Forelimb muscle (tissue), 1 donor: ENCODE measurements around the gene STX2. TPM values are rescaled to one million over a fixed set of nuclear protein-coding genes. Genes with fewer than 3 reads are reported as not detected.
"Not testable (repeated sequence)": the region's sequence is repeated elsewhere in the genome, so short reads cannot be mapped to it uniquely, and the experiment has no call there.

Source experiments
- DNase-seq: peaks from one replicate; pipeline ENCODE4 v3.0.0-alpha.2; 2013; ENCODE audit warnings: low read depth
- polyA plus RNA-seq: library from polyadenylated mRNA; unstranded; fragments of 120-200 nt; gene quantifications from one replicate; pipeline ENCODE4 v1.2.1, GENCODE V29; 2013; ENCODE audit not compliant: insufficient read length

The STX2 gene
- polyA plus RNA-seq, 1 donor: 14.6 TPM

DNA sequence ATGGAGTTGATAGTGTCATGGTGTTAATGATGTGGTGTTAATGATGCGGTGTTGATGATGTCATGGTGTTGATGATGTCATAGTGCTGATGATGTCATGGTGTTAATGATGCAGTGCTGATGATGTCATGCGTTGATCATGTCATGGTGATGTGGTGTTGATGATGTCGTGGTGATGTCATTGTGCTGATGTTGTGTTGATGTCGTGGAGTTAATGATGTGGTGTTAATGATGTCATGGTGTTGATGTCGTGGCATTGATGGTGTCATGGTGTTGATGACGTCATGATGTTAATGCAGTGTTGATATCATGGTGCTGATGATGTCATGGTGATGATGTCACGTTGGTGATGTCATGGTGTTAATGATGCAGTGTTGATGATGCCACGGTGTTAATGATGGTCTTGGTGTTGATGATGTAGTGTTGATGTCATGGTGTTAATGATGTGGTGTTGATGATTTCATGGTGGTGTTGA, 73.8 kb downstream of the STX2 start:
- no peak for DNase-seq

DNA sequence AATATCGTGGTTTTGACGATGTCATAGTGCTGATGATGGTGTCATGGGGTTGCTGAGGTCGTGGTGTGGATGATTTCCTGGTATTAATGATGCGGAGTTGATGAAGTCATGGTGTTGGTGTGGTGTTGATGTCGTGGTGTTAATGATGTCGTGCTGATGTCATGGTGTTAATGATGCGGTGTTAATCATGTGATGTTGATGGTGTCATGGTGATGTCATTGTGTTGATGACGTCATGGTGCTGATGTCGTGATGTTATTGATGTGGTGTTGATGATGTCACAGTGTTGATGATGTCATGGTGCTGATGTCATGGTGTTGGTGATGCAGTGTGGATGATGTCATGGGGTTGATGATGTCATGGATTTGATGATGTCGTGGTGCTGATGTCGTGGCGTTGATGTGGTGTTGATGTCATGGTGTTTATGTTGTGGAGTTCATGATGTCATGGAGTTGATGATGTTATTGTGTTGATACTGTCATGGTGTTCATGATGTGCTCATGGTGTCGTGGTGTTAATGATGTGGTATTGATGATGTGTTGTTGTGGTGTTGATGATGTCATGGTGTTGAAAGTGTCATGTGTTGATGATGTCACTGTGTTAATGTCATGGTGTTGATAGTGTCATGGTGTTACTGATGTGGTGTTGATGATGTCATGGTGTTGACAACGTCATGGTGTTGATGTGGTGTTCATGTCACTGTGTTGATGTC, 74.4 kb downstream of the STX2 start:
- DNase-seq: no peak

DNA sequence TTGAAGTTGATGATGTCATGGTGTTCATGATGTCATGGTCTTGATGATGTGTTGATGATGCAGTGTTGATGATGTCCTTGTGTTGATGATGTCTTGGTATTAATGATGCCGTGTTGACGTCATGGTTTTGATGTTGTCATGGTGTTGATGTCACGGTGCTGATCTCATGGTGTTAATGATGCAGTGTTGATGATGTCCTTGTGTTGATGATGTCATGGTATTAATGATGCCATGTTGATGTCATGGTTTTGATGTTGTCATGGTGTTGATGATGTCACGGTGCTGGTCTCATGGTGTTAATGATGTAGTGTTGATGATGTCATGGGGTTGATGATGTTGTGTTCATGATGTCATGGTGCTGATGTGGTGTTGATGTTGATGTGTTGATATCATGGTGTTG, 75.0 kb downstream of the STX2 start:
- no peak for DNase-seq

DNA sequence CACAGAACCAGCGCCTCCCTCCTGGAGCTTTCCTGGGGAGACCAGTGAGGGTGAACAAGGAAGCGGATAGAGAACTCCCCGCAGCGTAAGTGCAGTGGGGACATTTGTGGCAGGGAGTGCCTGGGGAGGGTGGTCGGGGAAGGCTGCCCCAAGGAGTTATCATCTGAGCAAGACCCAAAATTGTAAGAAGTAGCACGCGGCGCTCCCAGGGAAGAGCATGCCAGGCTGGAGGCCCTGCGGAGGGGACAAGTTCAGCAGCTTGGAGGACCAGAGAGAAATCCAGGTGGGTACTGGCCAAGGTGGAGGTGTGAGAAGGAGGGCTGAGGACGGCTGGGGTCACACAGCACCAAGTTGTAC, 76.8 kb downstream of the STX2 start:
- DNase-seq: no peak

DNA sequence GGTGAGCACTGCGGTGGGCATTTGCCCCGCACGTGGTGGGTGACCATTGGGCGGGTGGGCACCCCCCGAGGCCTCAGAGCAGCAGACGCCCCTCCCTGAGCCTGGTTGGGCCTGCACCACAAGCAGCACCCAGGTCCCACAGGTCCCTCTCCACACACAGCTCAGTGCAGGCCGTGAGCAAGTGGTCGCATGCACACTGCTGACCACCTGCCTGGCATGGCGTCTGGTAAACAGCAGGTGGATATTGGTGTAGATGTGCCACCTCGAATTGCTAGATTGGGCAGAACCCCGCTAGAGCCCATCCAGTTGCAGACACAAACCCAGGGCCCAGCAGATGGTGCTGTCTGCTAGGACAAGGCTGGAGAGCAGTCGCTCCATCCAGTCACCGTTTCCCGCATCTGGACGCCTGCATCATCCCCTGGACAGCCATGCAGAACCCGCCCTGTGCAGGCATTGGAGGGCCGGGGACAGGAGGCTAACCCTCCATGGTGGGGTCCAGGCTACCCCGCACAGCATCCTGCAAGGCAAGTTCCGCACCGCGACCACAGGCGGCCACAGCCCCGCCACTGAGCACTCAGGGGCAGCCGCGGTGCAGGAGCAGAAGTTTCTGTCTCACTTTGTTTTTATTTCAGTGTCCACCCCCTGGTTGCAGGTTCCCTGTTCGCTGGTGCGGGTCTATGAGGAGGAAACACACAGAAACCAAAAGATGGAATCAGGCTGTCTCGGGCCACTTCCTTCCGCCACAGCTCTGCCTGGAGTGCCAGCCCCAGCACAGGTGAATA, 77.3 kb downstream of the STX2 start:
- DNase-seq: no peak

DNA sequence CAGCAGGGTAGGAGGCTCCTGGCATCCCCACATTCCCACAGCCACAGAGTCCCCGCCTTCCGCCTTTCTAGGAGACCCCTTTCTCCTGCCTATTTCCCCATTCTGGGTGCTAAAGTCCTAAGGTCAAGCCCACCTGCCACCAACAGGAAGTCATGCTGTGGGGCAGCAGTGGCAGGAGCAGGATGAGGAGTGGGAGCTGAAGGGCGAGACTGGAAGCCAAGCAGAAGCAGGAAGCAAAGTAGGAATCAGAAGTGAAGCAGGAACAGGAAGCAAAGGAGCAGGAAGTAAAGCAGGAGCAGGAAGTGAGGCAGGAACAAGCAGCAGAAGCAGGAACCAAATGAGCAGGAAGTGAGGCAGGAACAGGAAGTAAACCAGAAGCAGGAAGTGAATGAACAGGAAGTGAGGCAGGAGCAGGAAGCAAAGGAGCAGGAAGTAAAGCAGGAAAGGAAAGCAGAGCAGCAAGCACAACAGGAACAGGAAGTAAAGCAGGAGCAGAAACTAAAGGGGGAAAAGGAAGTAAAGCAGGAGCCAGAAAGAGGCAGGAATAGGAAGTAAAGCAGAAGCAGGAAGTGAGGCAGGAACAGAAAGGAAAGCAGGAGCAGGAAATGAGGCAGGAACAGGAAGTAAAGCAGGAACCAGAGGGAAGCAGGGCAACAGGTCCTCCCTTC, 84.7 kb downstream of the STX2 start:
- DNase-seq: no peak

DNA sequence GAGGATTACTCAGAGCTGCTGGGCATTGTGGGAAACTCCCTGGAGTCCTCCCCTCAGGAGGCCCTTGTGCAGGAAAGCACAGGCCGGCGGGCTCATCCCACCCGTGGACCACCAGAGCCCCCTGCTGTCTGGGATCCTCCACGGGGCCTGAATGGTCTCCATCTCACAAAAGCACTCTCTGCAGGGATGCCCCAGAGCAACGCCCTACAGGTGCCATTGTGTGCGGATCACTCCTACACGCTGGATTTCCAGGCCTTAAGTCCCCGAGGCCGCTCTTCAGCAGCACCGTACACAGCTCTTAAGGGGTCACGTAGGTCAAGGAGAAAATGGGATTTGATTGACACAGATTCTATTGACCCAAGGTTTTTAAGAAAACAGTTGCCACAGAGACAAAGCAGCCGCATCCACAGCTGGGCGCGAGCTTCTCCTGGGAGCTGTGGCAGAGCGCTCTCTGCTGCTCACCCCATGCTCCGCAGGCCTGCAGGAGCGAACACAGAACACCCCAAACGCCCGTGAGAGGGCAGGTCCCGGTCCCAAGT, 86.3 kb downstream of the STX2 start:
- DNase-seq: no peak

DNA sequence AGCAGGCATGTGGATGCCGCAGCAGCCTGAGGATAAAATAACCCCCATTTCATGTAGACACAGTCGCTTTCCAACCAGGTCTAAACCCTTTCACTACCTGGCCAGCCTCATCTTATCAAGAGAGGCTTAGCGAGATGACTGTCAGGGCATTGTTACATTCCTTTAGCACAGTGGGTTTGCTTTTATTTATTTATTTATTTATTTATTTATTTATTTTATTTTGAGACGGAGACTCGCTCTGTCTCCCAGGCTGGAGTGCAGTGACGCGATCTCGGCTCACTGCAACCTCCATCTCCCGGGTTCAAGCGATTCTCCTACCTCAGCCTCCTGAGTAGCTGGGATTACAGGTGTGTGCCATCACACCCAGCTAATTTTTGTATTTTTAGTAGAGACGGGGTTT, 87.0 kb downstream of the STX2 start:
- DNase-seq: not testable (repeated sequence)

DNA sequence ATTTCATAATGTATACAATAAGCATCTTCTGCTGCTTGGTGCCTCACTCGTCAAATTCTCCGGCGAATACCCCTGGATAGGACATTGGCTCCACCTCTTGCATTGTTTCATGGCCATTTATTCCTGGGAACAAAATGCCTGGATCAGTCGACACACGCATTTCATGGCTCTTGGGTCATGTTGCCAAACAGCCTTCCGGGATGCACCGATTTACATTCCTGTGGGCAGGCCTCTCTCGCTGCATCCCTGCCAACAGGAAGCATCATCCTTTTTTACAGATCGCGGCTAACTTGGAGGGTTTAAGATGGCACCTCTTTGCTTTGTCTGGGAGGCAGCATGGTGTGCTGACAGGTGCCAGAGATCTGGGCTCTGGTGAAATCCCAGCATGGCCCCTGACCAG, 90.3 kb downstream of the STX2 start:
- no peak for DNase-seq

DNA sequence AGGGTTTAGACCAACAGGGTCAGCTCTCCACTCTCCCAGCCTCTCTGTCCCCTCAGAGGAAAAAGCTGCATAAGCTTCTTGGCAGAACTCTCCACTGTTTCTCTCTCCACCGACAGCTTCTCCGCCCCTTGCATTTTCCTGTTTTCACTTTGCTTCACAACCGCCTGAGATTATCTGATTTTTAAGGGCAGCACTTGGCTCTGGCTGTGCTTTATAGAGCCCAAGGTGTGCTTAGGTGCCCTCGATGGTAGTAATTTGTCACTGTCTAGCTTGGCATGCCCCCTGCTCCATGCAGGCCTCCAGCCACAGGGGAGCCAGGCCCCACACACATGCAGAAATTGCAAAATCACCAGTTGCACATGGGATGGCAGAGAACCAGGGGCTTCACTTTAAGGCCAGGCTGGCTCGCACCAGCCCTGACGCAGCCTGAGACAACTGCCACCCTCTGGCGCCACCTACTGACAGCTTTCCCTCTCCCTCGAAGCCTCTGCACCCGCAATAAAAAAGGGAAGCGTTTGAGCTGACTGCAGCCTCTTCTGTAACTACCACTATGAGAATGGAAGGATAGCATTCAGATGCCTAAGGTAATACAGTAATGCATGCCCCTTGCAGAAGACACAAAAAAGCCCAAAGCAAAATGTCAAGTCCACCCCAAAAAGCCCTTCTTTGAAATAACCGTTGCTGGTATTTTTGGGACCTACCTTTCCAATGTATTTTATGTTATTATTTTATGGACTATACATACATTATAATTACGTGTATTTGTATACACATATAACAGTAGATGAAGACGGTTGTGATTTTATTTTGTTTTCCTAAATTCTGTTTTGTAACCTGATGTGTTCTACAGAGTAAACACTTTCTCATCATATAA, 90.9 kb downstream of the STX2 start:
- DNase-seq: peak; percentile 45

DNA sequence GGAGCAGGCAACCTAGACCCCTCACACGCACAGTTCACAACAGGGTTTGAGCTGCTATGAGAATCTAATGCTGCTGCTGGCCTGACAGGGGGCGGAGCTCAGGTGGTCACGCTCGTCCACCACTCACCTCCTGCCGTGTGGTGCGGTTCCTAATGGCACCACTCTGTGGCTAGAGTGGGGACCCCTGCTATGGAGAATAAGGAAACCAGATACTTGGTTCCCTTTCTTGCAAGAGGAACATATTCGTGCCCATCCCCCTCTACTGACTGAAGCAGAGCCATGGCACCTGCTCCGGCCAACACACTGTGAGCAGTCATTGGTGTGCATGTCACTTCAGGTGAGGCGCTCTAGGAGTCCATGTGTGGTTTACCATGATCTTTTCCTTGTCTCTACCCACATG, 92.5 kb downstream of the STX2 start:
- no peak for DNase-seq

DNA sequence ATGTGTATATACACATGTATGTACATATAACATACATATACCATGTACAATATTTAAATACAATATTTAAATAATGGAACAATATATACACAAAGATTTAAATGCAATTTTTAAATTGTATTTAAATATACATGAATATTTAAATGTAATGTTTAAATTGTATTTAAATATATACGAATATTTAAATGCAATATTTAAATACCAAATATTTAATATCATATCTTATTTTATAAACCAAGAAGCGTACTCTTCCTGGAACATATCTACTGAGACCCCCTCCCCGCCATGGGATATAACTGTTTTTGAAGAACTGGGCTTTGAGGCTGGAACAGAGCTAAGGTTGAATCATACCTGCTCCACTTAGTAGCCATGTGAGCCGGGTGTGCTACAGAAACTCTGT, 93.1 kb downstream of the STX2 start:
- no peak for DNase-seq

DNA sequence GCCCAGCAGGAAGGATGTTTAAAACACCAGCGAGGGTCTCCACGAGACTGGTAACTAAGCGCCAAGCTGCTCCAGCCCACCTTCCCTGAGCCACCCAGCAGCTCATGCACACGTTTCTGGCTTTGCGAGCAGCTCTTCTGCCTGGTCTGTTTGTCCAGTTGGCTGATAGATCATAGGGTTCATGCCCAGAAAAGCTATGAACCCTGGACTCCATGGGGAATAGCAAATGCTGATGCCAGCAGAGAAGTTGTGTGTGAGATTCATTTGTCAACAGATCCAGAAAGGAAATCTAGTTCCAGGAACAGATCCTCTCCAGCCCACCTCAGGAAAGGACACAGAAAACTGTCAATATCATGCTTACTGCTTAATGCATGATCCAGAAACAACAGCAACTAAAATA, 94.8 kb downstream of the STX2 start:
- no peak for DNase-seq

DNA sequence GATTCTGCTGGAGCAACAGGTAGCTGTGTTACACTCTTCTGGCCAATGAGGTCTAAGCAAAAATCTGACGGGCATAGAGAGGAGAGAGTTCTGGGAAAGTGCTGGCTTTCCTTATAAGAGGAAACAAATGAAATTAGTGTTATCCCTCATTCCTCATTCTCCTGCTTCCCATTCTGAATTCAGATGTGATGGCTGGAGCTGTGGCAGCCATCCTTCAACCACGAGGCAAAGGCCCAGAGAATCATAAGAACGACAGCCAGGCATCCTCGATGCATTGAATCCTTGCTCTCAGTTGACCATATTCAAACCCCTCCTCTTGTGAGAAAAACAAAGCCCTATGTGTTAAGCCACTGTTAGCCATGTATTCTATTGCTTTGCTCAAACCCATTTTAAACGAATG, 95.4 kb downstream of the STX2 start:
- DNase-seq: no peak

DNA sequence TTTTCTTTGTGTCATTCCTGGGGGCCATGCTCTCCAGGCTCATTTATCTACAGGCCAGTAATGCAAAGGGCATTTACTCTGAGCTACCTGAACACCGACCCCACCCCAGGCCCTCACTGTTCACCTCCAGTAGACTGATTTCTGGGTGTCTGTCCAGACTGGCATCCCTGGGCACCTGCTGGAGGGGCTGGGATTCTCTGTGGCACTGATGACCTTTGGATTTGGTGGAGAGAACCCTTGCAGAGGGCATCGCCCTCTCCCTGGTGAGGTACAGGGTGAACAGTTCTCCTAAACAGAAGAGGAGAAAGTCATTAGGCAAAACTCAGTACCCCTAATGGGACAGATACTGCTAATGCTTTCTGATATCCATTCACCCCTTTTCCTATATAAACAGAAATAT, 95.9 kb downstream of the STX2 start:
- DNase-seq: no peak

DNA sequence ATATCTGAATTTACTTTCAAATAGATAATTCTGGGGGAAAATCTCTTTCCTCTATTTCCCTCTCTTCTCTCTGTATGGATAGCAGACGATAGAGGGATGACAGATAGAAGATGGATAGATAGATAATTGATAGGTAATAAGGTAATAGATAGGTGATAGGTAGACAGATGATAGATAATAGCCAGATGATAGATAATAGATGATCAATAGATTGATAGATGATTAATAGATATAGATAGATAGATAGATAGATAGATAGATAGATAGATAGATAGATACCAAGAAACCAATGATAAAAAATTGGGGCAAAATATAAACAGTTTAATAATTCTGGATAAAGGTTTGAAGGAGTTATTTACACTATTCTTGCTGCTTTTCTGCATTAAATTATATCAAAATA, 96.3 kb downstream of the STX2 start:
- DNase-seq: no peak

DNA sequence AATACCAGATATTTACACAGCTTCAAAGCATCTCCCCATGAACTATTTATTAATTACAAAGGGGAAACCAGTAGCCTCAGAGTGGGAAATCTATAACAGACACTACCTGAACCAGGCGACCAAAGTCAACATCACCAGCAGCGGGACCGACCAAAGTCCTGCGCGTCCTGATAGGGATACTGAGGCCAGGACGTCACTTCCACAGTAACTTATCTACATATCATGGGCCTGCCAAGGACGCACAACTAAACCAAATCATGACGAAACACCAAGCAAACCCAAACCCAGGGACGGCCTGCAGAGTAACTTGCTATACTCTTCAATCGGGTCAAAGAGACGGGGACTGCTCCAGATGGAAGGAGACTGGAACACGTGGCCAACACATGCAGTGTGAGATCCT, 96.9 kb downstream of the STX2 start:
- DNase-seq: no peak
